ENCODE measurements around the gene ENOX1.

The ENOX1 gene

DNA sequence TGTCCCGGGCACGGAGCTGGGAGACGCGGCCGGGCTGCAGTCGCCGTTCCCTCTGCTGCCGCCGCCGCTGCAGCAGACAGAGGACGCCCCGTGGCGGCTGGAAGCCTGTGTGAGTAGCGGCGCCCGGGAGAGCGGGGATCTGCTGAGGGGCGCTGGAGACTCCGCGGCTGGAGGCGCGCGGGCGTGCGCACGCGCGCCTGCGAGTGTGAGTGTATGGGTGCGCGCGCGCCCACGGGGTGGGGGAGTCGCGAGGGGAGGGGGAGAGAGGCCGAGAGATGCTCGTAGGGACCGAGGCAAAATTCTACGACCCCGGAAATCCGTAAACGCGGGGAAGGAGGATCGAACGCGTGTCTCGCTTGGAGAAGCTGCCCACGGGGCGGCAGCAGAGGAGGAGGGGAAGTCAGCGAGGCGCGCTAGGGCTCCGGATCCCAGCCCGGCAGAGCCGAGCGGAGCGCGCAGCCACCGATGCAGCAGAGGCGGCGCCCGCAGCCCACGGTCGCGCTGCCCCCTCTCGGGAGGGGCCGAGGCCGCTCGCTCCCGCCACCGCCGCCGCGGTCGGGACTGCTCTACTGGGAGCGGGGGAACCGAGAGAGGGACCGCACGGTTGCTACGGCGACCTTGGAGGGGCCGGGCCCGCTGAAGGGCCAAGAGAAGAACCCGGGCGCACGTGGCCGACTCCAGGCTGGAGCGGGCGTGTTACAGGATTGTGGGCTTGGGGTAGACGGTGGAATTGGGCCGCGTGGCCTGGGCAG is at the start of gene ENOX1:
TSS of gene ENOX1 (minus strand) at position 207 of the 752 bp plus-strand sequence.
- no peak within 1 kb of the TSS for H2AFZ ChIP-seq (ENCODE audit: low read depth, low read length)
- peaks cover 3% of the 10 kb centered on the region for H3K27me3 ChIP-seq (ENCODE audit: insufficient read depth, low read length, poor library complexity)
- DNase-seq (no peak), ATAC-seq (ENCODE audit: insufficient read depth, low read depth) (no peak)
- H3K79me2 ChIP-seq (ENCODE audit: insufficient read depth, low read length) = no peaks in the 10 kb centered on the region
- no peaks in the 10 kb centered on the region for H3K36me3 ChIP-seq (ENCODE audit: insufficient read depth, low read length)
- TF ChIP-seq, protein P1, sequence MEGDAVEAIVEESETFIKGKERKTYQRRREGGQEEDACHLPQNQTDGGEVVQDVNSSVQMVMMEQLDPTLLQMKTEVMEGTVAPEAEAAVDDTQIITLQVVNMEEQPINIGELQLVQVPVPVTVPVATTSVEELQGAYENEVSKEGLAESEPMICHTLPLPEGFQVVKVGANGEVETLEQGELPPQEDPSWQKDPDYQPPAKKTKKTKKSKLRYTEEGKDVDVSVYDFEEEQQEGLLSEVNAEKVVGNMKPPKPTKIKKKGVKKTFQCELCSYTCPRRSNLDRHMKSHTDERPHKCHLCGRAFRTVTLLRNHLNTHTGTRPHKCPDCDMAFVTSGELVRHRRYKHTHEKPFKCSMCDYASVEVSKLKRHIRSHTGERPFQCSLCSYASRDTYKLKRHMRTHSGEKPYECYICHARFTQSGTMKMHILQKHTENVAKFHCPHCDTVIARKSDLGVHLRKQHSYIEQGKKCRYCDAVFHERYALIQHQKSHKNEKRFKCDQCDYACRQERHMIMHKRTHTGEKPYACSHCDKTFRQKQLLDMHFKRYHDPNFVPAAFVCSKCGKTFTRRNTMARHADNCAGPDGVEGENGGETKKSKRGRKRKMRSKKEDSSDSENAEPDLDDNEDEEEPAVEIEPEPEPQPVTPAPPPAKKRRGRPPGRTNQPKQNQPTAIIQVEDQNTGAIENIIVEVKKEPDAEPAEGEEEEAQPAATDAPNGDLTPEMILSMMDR (IDR thresholded peaks at IDR 0.05; ENCODE audit: borderline replicate concordance, extremely low read depth, low read length, poor library complexity, severe bottlenecking) = no peak
- TF ChIP-seq EZH2 (IDR thresholded peaks at IDR 0.05; ENCODE audit: borderline replicate concordance, low read depth, low read length, severe bottlenecking) = no peak
- H3K4me3 ChIP-seq (ENCODE audit: low read depth in 1 of 2, low read length in 2 of 2) = no peak within 1 kb of the TSS
- no peaks in the 10 kb centered on the region for H3K4me1 ChIP-seq (ENCODE audit: insufficient read depth, low read length)
- no peaks in the 10 kb centered on the region for H4K20me1 ChIP-seq (ENCODE audit: insufficient read depth, low read length)
- H3K9me3 ChIP-seq (ENCODE audit: insufficient read depth, low read length, severe bottlenecking) = no peaks in the 10 kb centered on the region
- no peak within 1 kb of the TSS for H3K4me2 ChIP-seq (ENCODE audit: insufficient read depth, low read length)
- no peak within 1 kb of the TSS for H3K9ac ChIP-seq (ENCODE audit: low read depth, low read length)
- no peak within 1 kb of the TSS for H3K27ac ChIP-seq (ENCODE audit: low read length)

DNA sequence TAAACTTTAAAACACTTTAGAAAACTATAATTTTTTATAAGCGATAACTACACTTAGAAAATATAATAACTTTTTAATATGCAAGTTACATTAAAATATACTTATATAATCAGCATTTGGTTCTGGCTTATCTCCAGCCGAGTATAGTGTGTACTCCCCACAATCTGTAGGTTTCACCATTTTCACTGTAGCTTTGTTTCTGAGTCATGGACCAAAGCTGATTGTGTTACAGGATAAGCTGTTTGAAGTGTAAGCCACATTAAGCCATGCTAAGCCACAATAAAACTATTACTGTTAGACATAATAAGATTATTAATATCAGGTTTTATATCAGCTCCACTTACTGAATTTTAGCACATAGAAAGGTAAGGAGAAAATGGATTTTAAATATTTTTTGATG is 48.9 kb upstream of the ENOX1 start:
- Histone ChIP-seq H4K20me1 (ENCODE audit: insufficient read depth, low read length) (no peaks in the 10 kb centered on the region), H3K9ac (ENCODE audit: low read depth, low read length) (no peak overlapping the region), H3K36me3 (ENCODE audit: insufficient read depth, low read length) (no peaks in the 10 kb centered on the region), H3K4me2 (ENCODE audit: insufficient read depth, low read length) (no peak overlapping the region), H3K27me3 (ENCODE audit: insufficient read depth, low read length, poor library complexity) (no peaks in the 10 kb centered on the region), H2AFZ (ENCODE audit: low read depth, low read length) (no peak overlapping the region), H3K4me3 (ENCODE audit: low read depth in 1 of 2, low read length in 2 of 2) (no peak overlapping the region), H3K4me1 (ENCODE audit: insufficient read depth, low read length) (no peaks in the 10 kb centered on the region), H3K9me3 (ENCODE audit: insufficient read depth, low read length, severe bottlenecking) (no peaks in the 10 kb centered on the region), H3K27ac (ENCODE audit: low read length) (no peak overlapping the region), H3K79me2 (ENCODE audit: insufficient read depth, low read length) (no peaks in the 10 kb centered on the region)
- ATAC-seq (ENCODE audit: insufficient read depth, low read depth) (no peak), DNase-seq (no peak)
- TF ChIP-seq, protein P1 (IDR thresholded peaks at IDR 0.05; ENCODE audit: borderline replicate concordance, extremely low read depth, low read length, poor library complexity, severe bottlenecking) = no peak
- no peak for TF ChIP-seq EZH2 (IDR thresholded peaks at IDR 0.05; ENCODE audit: borderline replicate concordance, low read depth, low read length, severe bottlenecking)

DNA sequence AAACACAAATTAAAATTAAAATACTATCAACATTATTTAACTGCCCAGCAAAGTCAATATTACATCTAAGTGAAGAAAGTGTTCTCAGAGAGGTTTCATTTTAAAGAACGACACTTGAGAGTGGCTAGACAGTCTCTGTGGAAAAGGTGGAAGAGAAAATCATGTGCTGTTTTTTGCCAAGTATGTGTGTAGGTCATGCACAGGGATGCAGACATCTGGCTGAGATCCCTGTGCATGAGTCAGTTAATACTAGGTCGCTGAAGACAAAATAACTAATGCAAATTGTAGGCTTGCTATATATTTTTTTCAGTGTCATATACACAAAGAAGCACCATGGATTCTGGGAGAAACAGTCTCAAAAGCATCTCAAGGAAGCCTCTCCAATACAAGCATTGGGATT is 44.3 kb upstream of the ENOX1 start:
- H3K36me3 ChIP-seq (ENCODE audit: insufficient read depth, low read length) = no peaks in the 10 kb centered on the region
- H3K9ac ChIP-seq (ENCODE audit: low read depth, low read length) = no peak overlapping the region
- no peaks in the 10 kb centered on the region for H4K20me1 ChIP-seq (ENCODE audit: insufficient read depth, low read length)
- TF ChIP-seq EZH2 (IDR thresholded peaks at IDR 0.05; ENCODE audit: borderline replicate concordance, low read depth, low read length, severe bottlenecking) = no peak
- TF ChIP-seq, protein P1 (IDR thresholded peaks at IDR 0.05; ENCODE audit: borderline replicate concordance, extremely low read depth, low read length, poor library complexity, severe bottlenecking) = no peak
- no peak overlapping the region for H3K4me2 ChIP-seq (ENCODE audit: insufficient read depth, low read length)
- no peaks in the 10 kb centered on the region for H3K4me1 ChIP-seq (ENCODE audit: insufficient read depth, low read length)
- no peak overlapping the region for H2AFZ ChIP-seq (ENCODE audit: low read depth, low read length)
- ATAC-seq (ENCODE audit: insufficient read depth, low read depth) (no peak), DNase-seq (no peak)
- H3K27me3 ChIP-seq (ENCODE audit: insufficient read depth, low read length, poor library complexity) = no peaks in the 10 kb centered on the region
- H3K79me2 ChIP-seq (ENCODE audit: insufficient read depth, low read length) = no peaks in the 10 kb centered on the region
- H3K4me3 ChIP-seq (ENCODE audit: low read depth in 1 of 2, low read length in 2 of 2) = no peak overlapping the region
- H3K9me3 ChIP-seq (ENCODE audit: insufficient read depth, low read length, severe bottlenecking) = no peaks in the 10 kb centered on the region
- no peak overlapping the region for H3K27ac ChIP-seq (ENCODE audit: low read length)
